NCI-H1105 treated with DMSO at 0.1 percent for 48 hours (cell line): ENCODE results near the gene SIK1.
"Not testable (repeated sequence)": the region's sequence is repeated elsewhere in the genome, so short reads cannot be mapped to it uniquely, and the experiment has no call there.

Source experiments
- DNase-seq: peaks from one replicate; lab custom pipeline; 2025; lab: John Stamatoyannopoulos, UW

The SIK1 gene

GRCh38 chr21:43439316-43440075, 12.6 kb upstream of the SIK1 start:
- not testable (repeated sequence) for DNase-seq

GRCh38 chr21:43436272-43436671, 9.3 kb upstream of the SIK1 start:
- DNase-seq: not testable (repeated sequence)

GRCh38 chr21:43433340-43434136, 6.6 kb upstream of the SIK1 start:
- not testable (repeated sequence) for DNase-seq

- DNase-seq: not testable (repeated sequence)
Measured at GRCh38 chr21:43430830-43431416, 4.0 kb upstream of the SIK1 start.

- DNase-seq: not testable (repeated sequence)
Measured at GRCh38 chr21:43428964-43429363, 2.0 kb upstream of the SIK1 start.

- not testable (repeated sequence) for DNase-seq
Measured at GRCh38 chr21:43427242-43427559, 270 bp upstream of the SIK1 start.

- not testable (repeated sequence) for DNase-seq
Measured at GRCh38 chr21:43426004-43426403, 927 bp downstream of the SIK1 start.

GRCh38 chr21:43419475-43419874, 7.5 kb downstream of the SIK1 start:
- not testable (repeated sequence) for DNase-seq

GRCh38 chr21:43414576-43414975, 12.4 kb downstream of the SIK1 start:
- not testable (repeated sequence) for DNase-seq

- not testable (repeated sequence) for DNase-seq
Measured at GRCh38 chr21:43412020-43412788, 14.7 kb downstream of the SIK1 start.

- DNase-seq: not testable (repeated sequence)
Measured at GRCh38 chr21:43410456-43411068, 16.4 kb downstream of the SIK1 start.

GRCh38 chr21:43407139-43407538, 19.8 kb downstream of the SIK1 start:
- not testable (repeated sequence) for DNase-seq

- DNase-seq: not testable (repeated sequence)
Measured at GRCh38 chr21:43404450-43404849, 22.5 kb downstream of the SIK1 start.

GRCh38 chr21:43403651-43404430, 23.1 kb downstream of the SIK1 start:
- not testable (repeated sequence) for DNase-seq

GRCh38 chr21:43401125-43401524, 25.8 kb downstream of the SIK1 start:
- not testable (repeated sequence) for DNase-seq

GRCh38 chr21:43399595-43400015, 27.3 kb downstream of the SIK1 start:
- DNase-seq: not testable (repeated sequence)

- DNase-seq: not testable (repeated sequence)
Measured at GRCh38 chr21:43399136-43399535, 27.8 kb downstream of the SIK1 start.

- not testable (repeated sequence) for DNase-seq
Measured at GRCh38 chr21:43398533-43398932, 28.4 kb downstream of the SIK1 start.

- DNase-seq: not testable (repeated sequence)
Measured at GRCh38 chr21:43398000-43398399, 28.9 kb downstream of the SIK1 start.

- DNase-seq: not testable (repeated sequence)
Measured at GRCh38 chr21:43397439-43397808, 29.5 kb downstream of the SIK1 start.
